Naive thymus-derived CD4-positive, alpha-beta T cell (primary cell): ENCODE data around the gene MGAT5B. TPM values are rescaled to one million over a fixed set of nuclear protein-coding genes. Genes with fewer than 3 reads are reported as not detected.
A peak's percentile ranks its signal among the peaks of the same experiment; 100 is the strongest.

Experiments used
- ATAC-seq: fragments of 150-1000 bp; cut with Tn5 transposase; 2 replicates; pipeline ENCODE4 v1.10.0; 2021; ENCODE audit warnings: mild to moderate bottlenecking, moderate library complexity
- CTCF ChIA-PET: fragments of 350-600 bp; sonication (Branson Sonifier 250); formaldehyde crosslinking; loops from one replicate; lab custom pipeline; 2021; ENCODE audit warnings: antibody characterized with exemption; lab: Charles Lee
- POLR2A ChIA-PET: fragments of 350-600 bp; sonication (Branson Sonifier 250); formaldehyde crosslinking; loops from one replicate; lab custom pipeline; 2021; ENCODE audit warnings: antibody characterized with exemption, inconsistent platforms; lab: Charles Lee
- DNase-seq, 9 donors: peaks; one replicate each; pipeline versions ENCODE4 v3.0.0 to v3.0.0-alpha.2; 2020 to 2022; ENCODE audit warnings: mixed read lengths in 1 of 9
- H3K27ac ChIP-seq: one replicate; pipeline ENCODE4 v1.7.0; 2013; ENCODE audit warnings: mild to moderate bottlenecking, low read depth, low read length, moderate library complexity
- H3K27me3 ChIP-seq, 2 donors: one replicate each; pipeline ENCODE4 v1.7.0; 2013; ENCODE audit warnings: low read length in 2 of 2, mild to moderate bottlenecking in 2 of 2, moderate library complexity in 2 of 2; ENCODE audit not compliant: control insufficient read depth in 2 of 2, insufficient read depth in 2 of 2
- H3K36me3 ChIP-seq, 3 experiments: 1 replicate in 2 of 3; 2 replicates in 1 of 3; pipeline ENCODE4 v1.7.0; 2013; ENCODE audit warnings: low read length in 3 of 3, mild to moderate bottlenecking in 3 of 3, moderate library complexity in 1 of 3; ENCODE audit not compliant: insufficient read depth in 3 of 3, control insufficient read depth in 2 of 3
- H3K4me1 ChIP-seq, 2 donors: one replicate each; pipeline ENCODE4 v1.7.0; 2013; ENCODE audit warnings: low read length in 2 of 2, mild to moderate bottlenecking in 2 of 2, moderate library complexity in 1 of 2; ENCODE audit not compliant: control insufficient read depth in 2 of 2, insufficient read depth in 2 of 2
- H3K4me3 ChIP-seq: 2 replicates; pipeline ENCODE4 v1.7.0; 2013; ENCODE audit warnings: mild to moderate bottlenecking, low read length
- H3K9me3 ChIP-seq, 3 experiments: 1 replicate in 2 of 3; 2 replicates in 1 of 3; pipeline ENCODE4 v1.7.0; 2013; ENCODE audit warnings: low read length in 3 of 3; ENCODE audit not compliant: control insufficient read depth in 2 of 3
- H3K27ac Mint-ChIP-seq, 9 donors: one replicate each; pipeline ENCODE4 v1.8.0; 2020 to 2022; ENCODE audit warnings: mixed read lengths in 9 of 9, mild to moderate bottlenecking in 8 of 9, moderate library complexity in 5 of 9, inconsistent platforms in 2 of 9
- H3K27me3 Mint-ChIP-seq, 5 donors: one replicate each; pipeline ENCODE4 v1.8.0; 2021 to 2022; ENCODE audit warnings: mixed read lengths in 5 of 5, mild to moderate bottlenecking in 1 of 5
- H3K36me3 Mint-ChIP-seq, 5 donors: one replicate each; pipeline ENCODE4 v1.8.0; 2020 to 2022; ENCODE audit warnings: mixed read lengths in 5 of 5, mild to moderate bottlenecking in 3 of 5, inconsistent platforms in 1 of 5
- H3K4me1 Mint-ChIP-seq, 7 donors: one replicate each; pipeline ENCODE4 v1.8.0; 2020 to 2022; ENCODE audit warnings: mixed read lengths in 7 of 7, mild to moderate bottlenecking in 3 of 7, inconsistent platforms in 1 of 7
- H3K4me3 Mint-ChIP-seq, 10 donors: one replicate each; pipeline ENCODE4 v1.8.0; 2020 to 2022; ENCODE audit warnings: mild to moderate bottlenecking in 10 of 10, mixed read lengths in 10 of 10, moderate library complexity in 6 of 10, inconsistent platforms in 2 of 10
- H3K9me3 Mint-ChIP-seq, 11 donors: one replicate each; pipeline ENCODE4 v1.8.0; 2020 to 2022; ENCODE audit warnings: mixed read lengths in 11 of 11, mild to moderate bottlenecking in 4 of 11, inconsistent platforms in 1 of 11, moderate library complexity in 1 of 11
- intact Hi-C, 2 donors: fragments of 100-400 bp; cut with micrococcal nuclease; formaldehyde crosslinking; loops; one replicate each; pipeline ENCODE4 v1.15.1; 2023
- polyA plus RNA-seq, 2 donors: library from polyadenylated mRNA; unstranded; fragments of 300-500 nt; fragmentation: Illumina TruSeq; gene quantifications; one replicate each; pipeline ENCODE4 v1.2.3, GENCODE V29; 2021
- total RNA-seq, 6 experiments: library from RNA in 5 of 6; stranded (reverse) in 5 of 6; gene quantifications; 1 replicate in 5 of 6; 2 replicates in 1 of 6; pipeline ENCODE4 v1.2.3 and lab custom pipeline; 2021 to 2026

MGAT5B gene
- total and polyA plus RNA-seq, 7 experiments from 2014 or later: 0.12 to 3.7 (median 1.5) TPM; not detected in 1

DNA sequence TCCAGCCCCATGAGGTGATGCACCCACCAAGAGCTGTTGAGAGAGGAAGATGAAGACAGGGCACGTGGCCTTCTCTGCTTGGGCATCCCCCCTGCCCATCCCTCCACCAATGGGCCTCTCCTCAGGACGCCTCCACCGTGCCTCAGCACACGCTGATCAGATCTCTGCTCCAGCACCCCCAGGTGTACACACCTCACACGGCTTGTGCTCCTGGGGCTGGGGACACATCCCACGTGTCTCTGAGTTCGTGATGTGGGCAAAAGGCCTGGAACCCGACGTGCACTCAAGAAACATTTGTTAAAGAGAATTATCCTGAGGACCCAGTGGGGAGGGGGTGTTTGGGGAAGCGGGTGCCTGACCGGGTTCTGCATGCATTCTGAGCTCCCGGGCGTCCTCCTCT, 55.3 kb downstream of the MGAT5B start:
- H3K36me3 Mint-ChIP-seq: no peaks in the 10 kb centered on the region
- H3K9me3 Mint-ChIP-seq: no peaks in the 10 kb centered on the region
- Histone ChIP-seq H3K27ac (no peak overlapping the region), H3K4me3 (no peak overlapping the region), H3K36me3 (no peaks in the 10 kb centered on the region), H3K9me3 (no peaks in the 10 kb centered on the region), H3K4me1 (no peaks in the 10 kb centered on the region), H3K27me3 (no peaks in the 10 kb centered on the region)
- H3K27ac Mint-ChIP-seq: peak overlapping the region in 1 of 9 donors; percentile 59
- DNase-seq: no peak
- ChIA-PET CTCF (interaction anchor here (0.6 kb wide), 1 partner anchor 100 kb away, joined by 3 read pairs; no protein-coding TSS in a partner anchor), POLR2A (no interaction called here)
- H3K4me3 Mint-ChIP-seq: no peak overlapping the region
- no peaks in the 10 kb centered on the region for H3K4me1 Mint-ChIP-seq
- ATAC-seq: no peak
- peaks cover 0 to 5% (median 0%) of the 10 kb centered on the region in 5 donors for H3K27me3 Mint-ChIP-seq
- intact Hi-C loops: loop anchor here in 1 of 2 donors (10.0 kb wide), 1 partner anchor 71 kb away; no protein-coding TSS in a partner anchor

DNA sequence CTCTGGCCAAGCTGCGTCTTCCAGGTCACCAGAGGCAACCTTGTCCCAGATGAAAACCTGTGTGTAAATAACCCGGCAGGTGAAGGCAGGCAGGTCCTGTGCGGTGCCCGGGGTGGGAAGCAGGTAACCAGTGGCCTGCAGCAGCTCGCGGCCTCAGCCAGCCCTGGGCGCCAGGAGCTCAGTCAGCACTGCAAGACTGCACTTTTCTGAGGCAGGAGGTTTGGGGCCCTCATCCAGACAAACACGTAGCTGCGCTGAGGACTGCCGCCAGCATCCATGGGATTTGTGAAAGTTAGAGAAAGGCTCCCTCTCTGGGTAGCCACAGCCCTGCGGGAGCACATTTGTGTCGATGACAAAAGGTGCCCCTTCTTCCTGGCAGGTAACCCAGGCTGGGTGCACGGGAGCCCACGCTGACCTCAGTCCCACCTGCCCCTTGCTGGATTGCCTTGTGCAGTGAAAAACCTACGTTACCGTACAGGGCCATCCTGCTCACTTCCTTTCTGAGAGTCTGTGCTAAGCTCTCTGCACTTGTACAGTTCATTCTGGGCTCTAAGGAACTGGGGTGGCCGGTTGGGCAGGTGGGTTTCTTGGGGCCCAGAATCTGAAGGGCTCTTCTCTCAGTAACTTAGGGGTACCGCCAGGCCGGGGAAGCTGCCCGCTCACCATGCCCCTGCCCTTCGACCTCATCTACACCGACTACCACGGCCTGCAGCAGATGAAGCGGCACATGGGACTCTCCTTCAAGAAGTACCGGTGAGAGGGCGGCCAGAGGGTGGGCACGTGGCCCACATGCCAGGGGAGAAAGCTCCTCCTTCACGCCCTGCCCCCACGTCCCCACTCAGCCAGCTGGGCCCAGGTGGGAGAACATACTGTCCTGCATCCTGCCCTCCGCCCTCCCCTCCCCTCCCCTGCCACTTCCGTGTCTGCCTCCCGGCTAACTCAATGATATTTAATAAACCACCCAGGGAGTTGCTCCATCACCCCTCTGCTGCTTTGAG, 56.4 kb downstream of the MGAT5B start:
- intact Hi-C loops: loop anchor here in 1 of 2 donors (10.0 kb wide), 1 partner anchor 70 kb away; no protein-coding TSS in a partner anchor
- DNase-seq (no peak), ATAC-seq (no peak)
- H3K4me1 Mint-ChIP-seq: no peaks in the 10 kb centered on the region
- CTCF ChIA-PET: no interaction called here
- H3K27ac Mint-ChIP-seq: no peak overlapping the region
- H3K4me3 ChIP-seq: no peak overlapping the region
- H3K4me1 ChIP-seq: no peaks in the 10 kb centered on the region
- H3K4me3 Mint-ChIP-seq: no peak overlapping the region
- H3K9me3 Mint-ChIP-seq: no peaks in the 10 kb centered on the region
- no peaks in the 10 kb centered on the region for H3K27me3 ChIP-seq
- H3K36me3 ChIP-seq: no peaks in the 10 kb centered on the region
- H3K9me3 ChIP-seq: no peaks in the 10 kb centered on the region
- H3K36me3 Mint-ChIP-seq: no peaks in the 10 kb centered on the region
- peaks cover 0 to 5% (median 0%) of the 10 kb centered on the region in 5 donors for H3K27me3 Mint-ChIP-seq
- POLR2A ChIA-PET: no interaction called here
- no peak overlapping the region for H3K27ac ChIP-seq

DNA sequence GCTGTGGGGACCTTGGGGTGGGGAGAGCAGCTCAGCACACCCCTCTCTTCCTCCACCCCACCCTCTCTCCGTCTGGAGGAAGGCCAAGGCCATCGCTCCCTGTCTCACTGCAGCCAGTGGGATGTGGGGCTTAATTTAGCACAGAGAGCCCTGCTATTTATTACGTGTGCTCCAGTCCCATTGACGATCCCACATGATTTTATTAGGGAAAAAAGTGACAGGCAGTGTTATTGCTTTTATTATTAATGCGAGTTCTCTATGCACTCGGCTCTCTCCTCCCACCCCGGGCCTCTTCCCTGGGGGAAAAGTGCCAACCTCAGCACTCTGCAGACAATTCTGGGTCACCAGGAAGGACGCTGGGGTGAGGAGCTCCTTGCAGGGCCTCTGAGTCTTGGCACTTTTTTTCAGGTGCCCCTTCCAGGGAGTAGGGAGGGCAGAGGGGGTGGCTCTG, 57.3 kb downstream of the MGAT5B start:
- no peak overlapping the region for H3K27ac Mint-ChIP-seq
- H3K9me3 Mint-ChIP-seq: no peaks in the 10 kb centered on the region
- Histone ChIP-seq H3K27me3 (no peaks in the 10 kb centered on the region), H3K4me3 (no peak overlapping the region), H3K4me1 (no peaks in the 10 kb centered on the region), H3K9me3 (no peaks in the 10 kb centered on the region), H3K36me3 (no peaks in the 10 kb centered on the region), H3K27ac (no peak overlapping the region)
- no peak for DNase-seq
- ChIA-PET CTCF (no interaction called here), POLR2A (no interaction called here)
- no peaks in the 10 kb centered on the region for H3K4me1 Mint-ChIP-seq
- no peak overlapping the region for H3K4me3 Mint-ChIP-seq
- ATAC-seq: no peak
- intact Hi-C loops: loop anchor here in 1 of 2 donors (10.0 kb wide), 1 partner anchor 69 kb away; no protein-coding TSS in a partner anchor
- H3K27me3 Mint-ChIP-seq: peaks cover 0 to 8% (median 0%) of the 10 kb centered on the region in 5 donors
- H3K36me3 Mint-ChIP-seq: no peaks in the 10 kb centered on the region

DNA sequence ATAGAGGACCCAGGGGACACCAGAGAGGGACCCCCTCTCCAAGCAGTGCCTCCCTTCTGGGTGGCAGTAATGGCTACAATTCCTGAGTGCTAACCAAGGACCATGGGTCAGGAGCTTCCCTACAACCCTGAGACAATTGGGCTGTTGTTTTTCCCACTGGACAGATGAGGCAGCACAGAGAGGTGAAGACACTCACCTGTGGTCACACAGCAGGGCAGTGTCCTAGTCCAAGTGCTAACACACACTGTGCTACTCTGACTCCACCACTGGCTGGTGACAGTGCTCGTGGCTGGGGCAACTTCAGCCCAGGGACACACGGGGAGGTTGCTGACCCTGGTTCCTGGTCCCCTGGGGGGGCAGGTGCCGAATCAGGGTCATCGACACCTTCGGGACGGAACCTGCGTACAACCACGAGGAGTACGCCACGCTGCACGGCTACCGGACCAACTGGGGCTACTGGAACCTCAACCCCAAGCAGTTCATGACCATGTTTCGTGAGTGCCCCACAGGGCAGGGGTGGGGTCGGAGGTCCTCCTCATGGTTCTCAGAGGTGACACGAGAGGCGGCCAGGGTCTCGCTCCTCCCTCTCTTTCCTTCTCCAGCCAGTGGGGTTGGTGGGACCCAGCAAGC, 58.1 kb downstream of the MGAT5B start:
- no peak overlapping the region for H3K4me3 Mint-ChIP-seq
- CTCF ChIA-PET: no interaction called here
- POLR2A ChIA-PET: no interaction called here
- H3K27me3 ChIP-seq: no peaks in the 10 kb centered on the region
- no peak overlapping the region for H3K27ac Mint-ChIP-seq
- DNase-seq (no peak), ATAC-seq (no peak)
- no peaks in the 10 kb centered on the region for H3K9me3 Mint-ChIP-seq
- no peaks in the 10 kb centered on the region for H3K36me3 ChIP-seq
- intact Hi-C loops: loop anchor here in 1 of 2 donors (10.0 kb wide), 1 partner anchor 68 kb away; no protein-coding TSS in a partner anchor
- no peaks in the 10 kb centered on the region for H3K9me3 ChIP-seq
- H3K4me1 ChIP-seq: no peaks in the 10 kb centered on the region
- no peaks in the 10 kb centered on the region for H3K36me3 Mint-ChIP-seq
- peaks cover 0 to 5% (median 0%) of the 10 kb centered on the region in 5 donors for H3K27me3 Mint-ChIP-seq
- H3K4me1 Mint-ChIP-seq: no peaks in the 10 kb centered on the region
- no peak overlapping the region for H3K27ac ChIP-seq
- no peak overlapping the region for H3K4me3 ChIP-seq

DNA sequence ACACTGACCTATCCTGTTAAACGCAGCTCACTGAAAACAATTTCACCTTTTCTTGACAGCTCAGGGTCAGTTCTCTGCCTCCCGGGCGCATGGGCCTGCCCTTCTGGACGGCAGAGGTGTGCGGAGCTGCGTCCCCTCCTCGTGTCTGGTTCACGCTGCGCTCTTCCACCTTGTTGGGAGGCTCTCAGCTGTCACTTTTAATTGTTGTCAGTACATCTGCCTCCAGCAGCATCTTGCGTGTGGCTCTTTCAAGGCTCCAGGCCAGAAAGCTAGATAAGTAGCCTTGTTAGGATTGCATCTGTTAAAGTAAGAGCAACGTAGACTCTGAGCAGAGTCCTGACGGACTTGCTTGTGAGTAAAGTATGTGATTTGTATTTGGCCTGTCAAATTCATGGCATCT, 59.4 kb downstream of the MGAT5B start:
- ChIA-PET CTCF (no interaction called here), POLR2A (no interaction called here)
- Mint-ChIP-seq H3K4me1 (no peaks in the 10 kb centered on the region), H3K36me3 (no peaks in the 10 kb centered on the region), H3K27me3 (peaks cover 0 to 7% (median 0%) of the 10 kb centered on the region in 5 donors), H3K27ac (peak overlapping the region in 1 of 9 donors; percentile 33), H3K4me3 (no peak overlapping the region), H3K9me3 (no peaks in the 10 kb centered on the region)
- H3K4me1 ChIP-seq: no peaks in the 10 kb centered on the region
- no peaks in the 10 kb centered on the region for H3K36me3 ChIP-seq
- no peak overlapping the region for H3K27ac ChIP-seq
- no peaks in the 10 kb centered on the region for H3K27me3 ChIP-seq
- no peak for DNase-seq
- no peak for ATAC-seq
- H3K4me3 ChIP-seq: no peak overlapping the region
- intact Hi-C loops: loop anchor here in 1 of 2 donors (10.0 kb wide), 1 partner anchor 67 kb away; no protein-coding TSS in a partner anchor
- no peaks in the 10 kb centered on the region for H3K9me3 ChIP-seq

DNA sequence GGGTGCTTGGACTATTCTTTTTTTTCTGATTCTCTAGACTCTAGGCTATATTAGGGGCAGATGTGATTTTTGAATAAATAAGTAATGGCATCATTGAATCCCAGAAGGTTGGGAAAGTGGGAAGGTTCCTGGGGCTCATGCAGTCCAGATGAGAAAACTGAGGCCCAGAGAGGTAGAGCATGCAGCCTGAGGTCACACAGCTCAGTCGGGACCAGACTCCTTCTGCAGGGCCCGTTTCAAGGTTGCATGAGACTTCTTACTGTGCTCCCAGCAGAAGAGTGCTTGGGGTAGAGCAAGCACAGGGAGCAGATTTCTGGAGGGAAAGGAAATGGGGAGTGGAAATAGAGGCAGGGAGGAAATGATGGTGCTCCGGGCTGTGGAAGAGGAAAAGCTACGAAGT, 59.8 kb downstream of the MGAT5B start:
- Histone ChIP-seq H3K9me3 (no peaks in the 10 kb centered on the region), H3K4me1 (no peaks in the 10 kb centered on the region), H3K27ac (no peak overlapping the region), H3K27me3 (no peaks in the 10 kb centered on the region), H3K36me3 (no peaks in the 10 kb centered on the region), H3K4me3 (no peak overlapping the region)
- H3K4me3 Mint-ChIP-seq: no peak overlapping the region
- H3K27ac Mint-ChIP-seq: peak overlapping the region in 1 of 9 donors; percentile 51
- ChIA-PET POLR2A (no interaction called here), CTCF (no interaction called here)
- H3K27me3 Mint-ChIP-seq: peaks cover 0 to 7% (median 0%) of the 10 kb centered on the region in 5 donors
- intact Hi-C loops: loop anchor here in 1 of 2 donors (10.0 kb wide), 1 partner anchor 67 kb away; no protein-coding TSS in a partner anchor
- H3K4me1 Mint-ChIP-seq: no peaks in the 10 kb centered on the region
- DNase-seq: no peak
- no peak for ATAC-seq
- no peaks in the 10 kb centered on the region for H3K36me3 Mint-ChIP-seq
- peaks cover 0 to 1% (median 0%) of the 10 kb centered on the region in 11 donors for H3K9me3 Mint-ChIP-seq
